Breast epithelium (tissue), 3 donors: ENCODE results near the gene AACS.

Experiments
- CTCF ChIP-seq, 3 donors: fragments of 450-650 bp; IDR thresholded peaks; one replicate each; pipeline ENCODE4 v1.5.1; 2016 to 2017; ENCODE audit warnings: antibody characterized with exemption in 3 of 3, mild to moderate bottlenecking in 3 of 3, moderate library complexity in 3 of 3
- POLR2A ChIP-seq: fragments of 450-650 bp; IDR thresholded peaks from one replicate; pipeline ENCODE4 v1.6.1; 2016; ENCODE audit warnings: antibody characterized with exemption, mild to moderate bottlenecking, moderate library complexity
- POLR2AphosphoS5 ChIP-seq, 3 donors: sonication (generic); formaldehyde crosslinking; IDR thresholded peaks; one replicate each; pipeline ENCODE4 v1.6.1; 2017; ENCODE audit warnings: antibody characterized with exemption in 3 of 3

DNA sequence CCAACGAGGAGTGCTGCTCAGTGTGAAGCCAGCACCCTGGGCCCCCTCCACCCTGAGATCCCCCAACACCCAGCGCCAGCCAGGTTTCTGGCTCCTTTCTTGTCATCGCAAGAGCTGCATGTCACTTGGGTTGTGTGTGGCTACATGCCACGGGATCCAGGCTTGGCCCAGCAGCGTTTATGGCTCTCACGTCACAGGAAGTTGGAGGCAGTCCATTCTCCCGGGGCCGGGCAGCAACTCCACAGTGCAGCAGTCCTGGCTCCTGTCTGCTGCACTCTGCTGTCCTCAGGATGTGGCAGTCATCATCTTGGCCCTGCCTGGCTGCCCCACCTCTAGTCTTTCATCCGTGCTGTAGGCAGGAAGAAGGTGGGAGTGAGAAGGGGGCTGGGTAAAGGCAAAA is 78.3 kb downstream of the AACS start:
- no peak for TF ChIP-seq CTCF (IDR thresholded peaks at IDR 0.05)
- no peak for TF ChIP-seq POLR2A
- TF ChIP-seq POLR2AphosphoS5 (IDR thresholded peaks at IDR 0.05), result no peak
